ENCODE measurements around the gene EN2. TPM values are rescaled to one million over a fixed set of nuclear protein-coding genes. Genes with fewer than 3 reads are reported as not detected.

EN2 gene
- total and polyA plus RNA-seq, 2 donors (not counting 1 experiment from before 2014, with no cell fraction given) = not detected

DNA sequence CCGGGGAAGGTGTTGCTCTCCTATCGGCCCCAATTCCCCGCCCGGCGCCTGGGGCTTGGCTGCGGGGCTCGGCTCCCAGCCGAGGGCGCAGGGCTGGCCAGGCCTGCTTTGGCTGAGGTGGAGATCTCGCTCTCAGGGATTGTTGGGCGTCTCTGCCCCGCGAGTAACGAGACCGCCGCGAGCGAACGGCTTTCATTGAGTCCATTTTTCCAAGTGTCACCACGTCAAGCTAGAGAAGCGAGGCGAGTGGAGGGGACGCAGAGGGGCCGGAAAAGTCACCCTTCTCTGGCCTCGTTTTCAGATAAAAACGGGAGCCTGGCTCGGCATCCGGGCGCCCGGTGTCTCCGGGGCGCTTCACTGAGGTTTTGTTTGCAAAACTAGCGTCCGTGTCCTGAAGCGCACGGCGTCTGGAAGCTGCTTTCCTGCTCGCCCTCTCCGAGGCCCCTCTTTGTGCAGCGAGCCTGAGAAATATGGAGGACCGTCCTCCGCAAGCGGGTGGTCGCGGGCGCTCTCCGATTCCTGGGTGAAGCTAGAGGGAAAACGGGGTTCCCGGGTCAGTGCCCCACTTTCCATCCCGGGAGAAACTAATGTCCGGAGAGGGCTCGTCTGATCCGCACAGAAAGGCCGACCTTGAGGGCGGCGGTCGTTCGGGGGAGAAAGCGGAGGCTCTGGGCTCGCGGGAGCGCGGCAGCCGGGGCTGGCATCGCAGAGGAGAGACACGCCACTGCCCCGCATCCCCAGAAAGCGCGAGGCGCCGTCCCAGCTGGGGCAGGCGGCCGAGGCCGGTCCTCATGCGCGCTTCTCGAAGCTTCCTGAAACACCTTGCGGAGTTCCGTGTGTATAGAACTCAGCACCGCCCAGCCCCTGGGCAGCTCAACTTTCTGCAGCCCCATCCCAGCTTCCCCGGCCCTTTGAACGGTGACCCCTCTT is 3.5 kb upstream of the EN2 start:
- Histone ChIP-seq H3K79me2 (ENCODE audit: control insufficient read depth, insufficient read depth, low read length) (no peaks in the 10 kb centered on the region), H3K27ac (ENCODE audit: low read length in 2 of 2) (no peak overlapping the region), H3K4me2 (replicated peaks; ENCODE audit: low read depth, low read length, poor library complexity, severe bottlenecking) (peak overlapping the region; percentile 32), H3K9me3 (ENCODE audit: control extremely low read depth in 1 of 3, control insufficient read depth in 2 of 3, insufficient read depth in 1 of 3, low read length in 2 of 3) (peaks cover 0 to 49% (median 0%) of the 10 kb centered on the region in 3 donors), H3K4me1 (ENCODE audit: control insufficient read depth in 2 of 2, insufficient read depth in 2 of 2, low read length in 2 of 2) (peaks cover 35 to 60% of the 10 kb centered on the region in 2 donors), H3K27me3 (replicated peaks in 1 of 4; ENCODE audit: control extremely low read depth in 1 of 4, control insufficient read depth in 3 of 4, insufficient read depth in 4 of 4, low read length in 3 of 4) (peaks cover 0 to 84% (median 61%) of the 10 kb centered on the region in 4 experiments), H4K20me1 (ENCODE audit: control insufficient read depth, insufficient read depth, low read length, poor library complexity, severe bottlenecking) (no peaks in the 10 kb centered on the region), H3K9ac (ENCODE audit: low read length) (no peak overlapping the region), H3K36me3 (replicated peaks in 1 of 2; ENCODE audit: control extremely low read depth in 1 of 2, control insufficient read depth in 1 of 2, extremely low read depth in 1 of 2, insufficient read depth in 2 of 2, low read length in 1 of 2) (no peaks in the 10 kb centered on the region), H3K4me3 (ENCODE audit: control extremely low read depth in 1 of 5, extremely low read depth in 1 of 5, insufficient read depth in 1 of 5, low read depth in 2 of 5, low read length in 4 of 5) (no peak overlapping the region), H2AFZ (ENCODE audit: insufficient read depth, low read depth, low read length, poor library complexity, severe bottlenecking) (peak overlapping the region; percentile 5)
- CTCF ChIA-PET = no interaction called here
- Mint-ChIP-seq H3K27ac (no peak overlapping the region), H3K27me3 (peaks cover 55% of the 10 kb centered on the region), H3K4me1 (peaks cover 22% of the 10 kb centered on the region), H3K9me3 (ENCODE audit: insufficient read depth) (no peaks in the 10 kb centered on the region), H3K4me3 (peak overlapping the region; percentile 19)
- WGBS (ENCODE audit: insufficient coverage) = 10% methylated on average over 81 of the region's 82 CpGs
- ATAC-seq (ENCODE audit: low read depth) = no peak
- TF ChIP-seq, protein P1, sequence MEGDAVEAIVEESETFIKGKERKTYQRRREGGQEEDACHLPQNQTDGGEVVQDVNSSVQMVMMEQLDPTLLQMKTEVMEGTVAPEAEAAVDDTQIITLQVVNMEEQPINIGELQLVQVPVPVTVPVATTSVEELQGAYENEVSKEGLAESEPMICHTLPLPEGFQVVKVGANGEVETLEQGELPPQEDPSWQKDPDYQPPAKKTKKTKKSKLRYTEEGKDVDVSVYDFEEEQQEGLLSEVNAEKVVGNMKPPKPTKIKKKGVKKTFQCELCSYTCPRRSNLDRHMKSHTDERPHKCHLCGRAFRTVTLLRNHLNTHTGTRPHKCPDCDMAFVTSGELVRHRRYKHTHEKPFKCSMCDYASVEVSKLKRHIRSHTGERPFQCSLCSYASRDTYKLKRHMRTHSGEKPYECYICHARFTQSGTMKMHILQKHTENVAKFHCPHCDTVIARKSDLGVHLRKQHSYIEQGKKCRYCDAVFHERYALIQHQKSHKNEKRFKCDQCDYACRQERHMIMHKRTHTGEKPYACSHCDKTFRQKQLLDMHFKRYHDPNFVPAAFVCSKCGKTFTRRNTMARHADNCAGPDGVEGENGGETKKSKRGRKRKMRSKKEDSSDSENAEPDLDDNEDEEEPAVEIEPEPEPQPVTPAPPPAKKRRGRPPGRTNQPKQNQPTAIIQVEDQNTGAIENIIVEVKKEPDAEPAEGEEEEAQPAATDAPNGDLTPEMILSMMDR (IDR thresholded peaks at IDR 0.05) = no peak
- TF ChIP-seq EZH2 (IDR thresholded peaks at IDR 0.05; ENCODE audit: borderline replicate concordance, insufficient read depth, low read depth, low read length, poor library complexity, severe bottlenecking) = peak; percentile 6
- DNase-seq = peak; percentile 33
- POLR2A ChIA-PET = no interaction called here
- intact Hi-C loops (cut with micrococcal nuclease) = no loop called here

DNA sequence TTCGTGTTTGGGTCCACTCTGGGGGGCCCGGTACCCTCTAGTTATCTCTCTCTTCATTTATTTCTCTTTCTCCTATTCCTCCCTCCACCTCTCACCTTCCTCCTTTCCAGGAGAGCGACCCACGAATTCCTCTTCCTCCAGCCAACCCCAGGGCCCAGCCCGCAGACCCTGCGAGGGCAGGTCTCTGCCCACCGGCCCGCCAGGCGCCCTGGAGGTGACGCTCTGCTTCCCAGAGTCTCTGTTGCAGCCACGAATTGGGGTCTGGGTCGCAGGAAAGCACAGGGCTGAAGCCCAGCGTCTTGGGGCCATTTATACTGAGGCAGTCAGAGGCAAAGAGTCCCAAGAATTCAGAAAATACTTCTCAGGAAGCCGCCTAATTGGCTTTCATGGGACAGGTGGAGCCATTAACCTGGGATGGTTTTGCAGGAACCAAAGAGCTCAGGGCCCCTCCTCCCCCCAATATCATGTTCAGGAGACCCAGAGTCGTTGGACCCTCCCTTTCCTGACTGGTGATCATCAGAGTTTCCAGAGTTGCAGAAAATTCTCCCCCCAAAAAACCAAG is 2.7 kb upstream of the EN2 start:
- H3K27ac ChIP-seq (ENCODE audit: low read length in 2 of 2) = no peak overlapping the region
- no peaks in the 10 kb centered on the region for H4K20me1 ChIP-seq (ENCODE audit: control insufficient read depth, insufficient read depth, low read length, poor library complexity, severe bottlenecking)
- no peak overlapping the region for H3K9ac ChIP-seq (ENCODE audit: low read length)
- no peak overlapping the region for H2AFZ ChIP-seq (ENCODE audit: insufficient read depth, low read depth, low read length, poor library complexity, severe bottlenecking)
- Mint-ChIP-seq H3K27ac (no peak overlapping the region), H3K4me1 (peaks cover 25% of the 10 kb centered on the region), H3K27me3 (peaks cover 60% of the 10 kb centered on the region), H3K9me3 (ENCODE audit: insufficient read depth) (no peaks in the 10 kb centered on the region), H3K4me3 (no peak overlapping the region)
- POLR2A ChIA-PET = no interaction called here
- intact Hi-C loops (cut with micrococcal nuclease) = no loop called here
- ATAC-seq (ENCODE audit: low read depth) (no peak), DNase-seq (peak; percentile 16)
- H3K27me3 ChIP-seq (replicated peaks in 1 of 4; ENCODE audit: control extremely low read depth in 1 of 4, control insufficient read depth in 3 of 4, insufficient read depth in 4 of 4, low read length in 3 of 4) = peaks cover 0 to 84% (median 61%) of the 10 kb centered on the region in 4 experiments
- no peak overlapping the region for H3K4me2 ChIP-seq (replicated peaks; ENCODE audit: low read depth, low read length, poor library complexity, severe bottlenecking)
- CTCF ChIA-PET = no interaction called here
- WGBS (ENCODE audit: insufficient coverage) = 8% methylated on average over 14 of the region's 15 CpGs
- peaks cover 0 to 55% (median 0%) of the 10 kb centered on the region in 3 donors for H3K9me3 ChIP-seq (ENCODE audit: control extremely low read depth in 1 of 3, control insufficient read depth in 2 of 3, insufficient read depth in 1 of 3, low read length in 2 of 3)
- peak overlapping the region in 1 of 5 experiments; percentile 14 for H3K4me3 ChIP-seq (ENCODE audit: control extremely low read depth in 1 of 5, extremely low read depth in 1 of 5, insufficient read depth in 1 of 5, low read depth in 2 of 5, low read length in 4 of 5)
- no peaks in the 10 kb centered on the region for H3K36me3 ChIP-seq (replicated peaks in 1 of 2; ENCODE audit: control extremely low read depth in 1 of 2, control insufficient read depth in 1 of 2, extremely low read depth in 1 of 2, insufficient read depth in 2 of 2, low read length in 1 of 2)
- TF ChIP-seq EZH2 (IDR thresholded peaks at IDR 0.05; ENCODE audit: borderline replicate concordance, insufficient read depth, low read depth, low read length, poor library complexity, severe bottlenecking) = peak; percentile 20
- TF ChIP-seq, protein P1 (IDR thresholded peaks at IDR 0.05) = no peak
- H3K79me2 ChIP-seq (ENCODE audit: control insufficient read depth, insufficient read depth, low read length) = no peaks in the 10 kb centered on the region
- H3K4me1 ChIP-seq (ENCODE audit: control insufficient read depth in 2 of 2, insufficient read depth in 2 of 2, low read length in 2 of 2) = peaks cover 33 to 60% of the 10 kb centered on the region in 2 donors
